ENCODE measurements around the gene PSKH1. TPM values are rescaled to one million over a fixed set of nuclear protein-coding genes. Genes with fewer than 3 reads are reported as not detected.
A peak's percentile ranks its signal among the peaks of the same experiment; 100 is the strongest.
"Not testable (repeated sequence)": the region's sequence is repeated elsewhere in the genome, so short reads cannot be mapped to it uniquely, and the experiment has no call there.

Gene PSKH1
- polyA plus RNA-seq, 3 donors, result 38.0 to 42.6 (median 41.5) TPM

- no peak for DNase-seq
Observed at GRCh38 chr16:67862623-67863583, 30.2 kb upstream of the PSKH1 start.

GRCh38 chr16:67864044-67864443 lies 29.0 kb upstream of the PSKH1 start:
- DNase-seq, result not testable (repeated sequence)

GRCh38 chr16:67864594-67864993 lies 28.5 kb upstream of the PSKH1 start:
- DNase-seq, result no peak

GRCh38 chr16:67865318-67865717 lies 27.7 kb upstream of the PSKH1 start:
- DNase-seq, result no peak

- no peak for DNase-seq
Observed at GRCh38 chr16:67868290-67868689, 24.8 kb upstream of the PSKH1 start.

- no peak for DNase-seq
Observed at GRCh38 chr16:67869653-67870052, 23.4 kb upstream of the PSKH1 start.

- DNase-seq, result no peak
Observed at GRCh38 chr16:67871256-67871655, 21.8 kb upstream of the PSKH1 start.

- DNase-seq, result no peak
Observed at GRCh38 chr16:67872131-67872630, 20.9 kb upstream of the PSKH1 start.

GRCh38 chr16:67872631-67873434 lies 20.2 kb upstream of the PSKH1 start, which contains the start of gene EDC4:
EDC4 (plus strand) TSS chr16:67873052; CDS start chr16:67873262, 210 bp downstream.
- DNase-seq, result peak; percentile 68

- no peak for DNase-seq
Observed at GRCh38 chr16:67873435-67874370, 19.4 kb upstream of the PSKH1 start.

- DNase-seq, result no peak
Observed at GRCh38 chr16:67874372-67874771, 18.7 kb upstream of the PSKH1 start.

GRCh38 chr16:67877064-67877463 lies 16.0 kb upstream of the PSKH1 start:
- no peak for DNase-seq

- no peak for DNase-seq
Observed at GRCh38 chr16:67878232-67878631, 14.8 kb upstream of the PSKH1 start.

GRCh38 chr16:67878846-67879245 lies 14.2 kb upstream of the PSKH1 start:
- DNase-seq, result no peak

- DNase-seq, result no peak
Observed at GRCh38 chr16:67879462-67879861, 13.6 kb upstream of the PSKH1 start.

GRCh38 chr16:67879936-67880335 lies 13.1 kb upstream of the PSKH1 start:
- no peak for DNase-seq

- no peak for DNase-seq
Observed at GRCh38 chr16:67880584-67880983, 12.5 kb upstream of the PSKH1 start.

- no peak for DNase-seq
Observed at GRCh38 chr16:67881621-67882161, 11.4 kb upstream of the PSKH1 start.

GRCh38 chr16:67882374-67883145 lies 10.5 kb upstream of the PSKH1 start:
- DNase-seq, result no peak
